Mesenchymal stem cell (in vitro differentiated cells and primary cell): ENCODE results near the gene CYP27A1.

Source experiments
- DNase-seq: peaks from one replicate; pipeline ENCODE4 v3.0.0-alpha.2; 2013
- H2AFZ ChIP-seq: one replicate; pipeline ENCODE4 v1.6.1; 2013; ENCODE audit warnings: low read depth, mild to moderate bottlenecking, control low read depth, inconsistent platforms, low read length, moderate library complexity
- H2AK5ac ChIP-seq: 2 replicates; pipeline ENCODE4 v1.6.1; 2013; ENCODE audit warnings: low read length, moderate library complexity, mild to moderate bottlenecking, inconsistent platforms; ENCODE audit not compliant: severe bottlenecking
- H2BK120ac ChIP-seq: one replicate; pipeline ENCODE4 v1.6.1; 2013; ENCODE audit warnings: low read depth, mild to moderate bottlenecking, inconsistent platforms, low read length, moderate library complexity
- H2BK12ac ChIP-seq, 2 experiments: one replicate each; pipeline ENCODE4 v1.6.1; 2013; ENCODE audit warnings: inconsistent platforms in 2 of 2, low read length in 2 of 2, mild to moderate bottlenecking in 2 of 2, moderate library complexity in 2 of 2, control low read depth in 1 of 2
- H2BK15ac ChIP-seq: one replicate; pipeline ENCODE4 v1.6.1; 2013; ENCODE audit warnings: mild to moderate bottlenecking, low read depth, inconsistent platforms; ENCODE audit not compliant: poor library complexity, severe bottlenecking
- H2BK5ac ChIP-seq: 2 replicates; pipeline ENCODE4 v1.6.1; 2013; ENCODE audit warnings: low read depth, mild to moderate bottlenecking, low read length, control low read depth, inconsistent platforms; ENCODE audit not compliant: poor library complexity, severe bottlenecking
- H3K14ac ChIP-seq, 2 experiments: one replicate each; pipeline ENCODE4 v1.6.1; 2013; ENCODE audit warnings: inconsistent platforms in 2 of 2, low read length in 2 of 2, control low read depth in 1 of 2, mild to moderate bottlenecking in 1 of 2, moderate library complexity in 1 of 2
- H3K18ac ChIP-seq, 2 experiments: one replicate each; pipeline ENCODE4 v1.6.1; 2013; ENCODE audit warnings: inconsistent platforms in 2 of 2, low read length in 2 of 2, control low read depth in 1 of 2, low read depth in 1 of 2, mild to moderate bottlenecking in 1 of 2
- H3K23ac ChIP-seq, 2 experiments: one replicate each; pipeline ENCODE4 v1.6.1; 2013; ENCODE audit warnings: inconsistent platforms in 2 of 2, low read length in 2 of 2, mild to moderate bottlenecking in 2 of 2, moderate library complexity in 2 of 2, control low read depth in 1 of 2
- H3K27ac ChIP-seq: 2 replicates; pipeline ENCODE4 v1.5.1; 2013; ENCODE audit warnings: mild to moderate bottlenecking, moderate library complexity, low read length, control low read depth, inconsistent platforms; ENCODE audit not compliant: poor library complexity, severe bottlenecking
- H3K27me3 ChIP-seq, 2 experiments: 2 replicates each; pipeline versions ENCODE4 v1.6.1 to v1.7.0; 2013; ENCODE audit warnings: low read length in 2 of 2, mild to moderate bottlenecking in 2 of 2, moderate library complexity in 2 of 2, control low read depth in 1 of 2, inconsistent platforms in 1 of 2; ENCODE audit not compliant: control insufficient read depth in 1 of 2, insufficient read depth in 1 of 2
- H3K36me3 ChIP-seq, 2 experiments: 2 replicates each; pipeline versions ENCODE4 v1.6.1 to v1.7.0; 2013; ENCODE audit warnings: low read length in 2 of 2, control low read depth in 1 of 2, inconsistent platforms in 1 of 2, low read depth in 1 of 2, mild to moderate bottlenecking in 1 of 2; ENCODE audit not compliant: insufficient read depth in 2 of 2, control insufficient read depth in 1 of 2
- H3K4ac ChIP-seq, 2 experiments: one replicate each; pipeline ENCODE4 v1.6.1; 2013; ENCODE audit warnings: inconsistent platforms in 2 of 2, low read length in 2 of 2, mild to moderate bottlenecking in 2 of 2, moderate library complexity in 2 of 2, control low read depth in 1 of 2, low read depth in 1 of 2
- H3K4me1 ChIP-seq: 2 replicates; pipeline ENCODE4 v1.6.1; 2013; ENCODE audit warnings: low read depth, low read length, control low read depth; ENCODE audit not compliant: control insufficient read depth, insufficient read depth
- H3K4me2 ChIP-seq: 2 replicates; pipeline ENCODE4 v1.6.1; 2013; ENCODE audit warnings: low read length, mild to moderate bottlenecking, inconsistent platforms; ENCODE audit not compliant: poor library complexity, severe bottlenecking
- H3K4me3 ChIP-seq, 2 experiments: 2 replicates each; pipeline versions ENCODE4 v1.5.1 to v1.7.0; 2013; ENCODE audit warnings: low read length in 2 of 2, mild to moderate bottlenecking in 2 of 2, control low read depth in 1 of 2, low read depth in 1 of 2; ENCODE audit not compliant: insufficient read depth in 1 of 2
- H3K79me1 ChIP-seq: replicated peaks from 2 replicates; pipeline ENCODE4 v1.6.1; 2013; ENCODE audit warnings: mild to moderate bottlenecking, control low read depth, low read length, inconsistent platforms; ENCODE audit not compliant: poor library complexity, severe bottlenecking
- H3K9ac ChIP-seq: 2 replicates; pipeline ENCODE4 v1.7.0; 2013; ENCODE audit warnings: mild to moderate bottlenecking, low read length, moderate library complexity
- H3K9me3 ChIP-seq: 2 replicates; pipeline ENCODE4 v1.7.0; 2013; ENCODE audit warnings: mild to moderate bottlenecking, low read length; ENCODE audit not compliant: control insufficient read depth
- H4K8ac ChIP-seq: one replicate; pipeline ENCODE4 v1.6.1; 2013; ENCODE audit warnings: inconsistent platforms, mild to moderate bottlenecking, low read length, moderate library complexity
- H4K91ac ChIP-seq: one replicate; pipeline ENCODE4 v1.6.1; 2013; ENCODE audit warnings: mild to moderate bottlenecking, low read length, inconsistent platforms
- WGBS: methylation state at CpG from one replicate; pipeline ENCODE4 v1.1.7; 2013; ENCODE audit warnings: mixed read lengths; 5-methylcytosine and 5-hydroxymethylcytosine counted together

The CYP27A1 gene

GRCh38 chr2:218860950-218861381, 79.0 kb downstream of the CYP27A1 start:
- no peak overlapping the region for H2AK5ac ChIP-seq
- H4K91ac ChIP-seq = no peak overlapping the region
- H2BK15ac ChIP-seq = no peak overlapping the region
- H3K23ac ChIP-seq = no peak overlapping the region
- H3K27ac ChIP-seq = no peak overlapping the region
- H3K36me3 ChIP-seq = no peaks in the 10 kb centered on the region
- H3K79me1 ChIP-seq = no peaks in the 10 kb centered on the region
- no peaks in the 10 kb centered on the region for H3K9me3 ChIP-seq
- no peak overlapping the region for H2BK12ac ChIP-seq
- no peak overlapping the region for H3K18ac ChIP-seq
- H3K4me3 ChIP-seq = no peak overlapping the region
- 1% methylated on average over 20 of the region's 21 CpGs for WGBS
- H3K4ac ChIP-seq = no peak overlapping the region
- H4K8ac ChIP-seq = no peak overlapping the region
- no peak overlapping the region for H2AFZ ChIP-seq
- no peak overlapping the region for H2BK5ac ChIP-seq
- DNase-seq = peak; percentile 40
- H3K4me1 ChIP-seq = peaks cover 20% of the 10 kb centered on the region
- no peak overlapping the region for H3K9ac ChIP-seq
- H3K14ac ChIP-seq = no peak overlapping the region
- no peak overlapping the region for H2BK120ac ChIP-seq
- peaks cover 77 to 85% of the 10 kb centered on the region in 2 experiments for H3K27me3 ChIP-seq
- no peak overlapping the region for H3K4me2 ChIP-seq

- no peaks in the 10 kb centered on the region for H3K79me1 ChIP-seq
- no peaks in the 10 kb centered on the region for H3K36me3 ChIP-seq
- H3K27ac ChIP-seq = no peak overlapping the region
- H4K91ac ChIP-seq = no peak overlapping the region
- H3K18ac ChIP-seq = no peak overlapping the region
- H3K14ac ChIP-seq = no peak overlapping the region
- no peak overlapping the region for H3K4me2 ChIP-seq
- H3K4ac ChIP-seq = no peak overlapping the region
- H3K9ac ChIP-seq = no peak overlapping the region
- DNase-seq = no peak
- H3K4me3 ChIP-seq = no peak overlapping the region
- H3K9me3 ChIP-seq = no peaks in the 10 kb centered on the region
- H2BK12ac ChIP-seq = no peak overlapping the region
- H3K4me1 ChIP-seq = peaks cover 20% of the 10 kb centered on the region
- no peak overlapping the region for H2BK15ac ChIP-seq
- H4K8ac ChIP-seq = no peak overlapping the region
- peaks cover 76 to 84% of the 10 kb centered on the region in 2 experiments for H3K27me3 ChIP-seq
- WGBS = 62% methylated on average over 7 of the region's 7 CpGs
- no peak overlapping the region for H2BK120ac ChIP-seq
- H3K23ac ChIP-seq = no peak overlapping the region
- H2AFZ ChIP-seq = no peak overlapping the region
- H2BK5ac ChIP-seq = no peak overlapping the region
- no peak overlapping the region for H2AK5ac ChIP-seq
These were observed 79.8 kb downstream of the CYP27A1 start for GRCh38 chr2:218861645-218862318.

- Histone ChIP-seq H2BK15ac (no peak overlapping the region), H2AFZ (no peak overlapping the region), H3K9me3 (no peaks in the 10 kb centered on the region), H3K23ac (no peak overlapping the region), H3K36me3 (no peaks in the 10 kb centered on the region), H2BK120ac (no peak overlapping the region), H3K27me3 (peaks cover 76 to 87% of the 10 kb centered on the region in 2 experiments), H2BK5ac (no peak overlapping the region), H2AK5ac (no peak overlapping the region), H3K4me2 (no peak overlapping the region), H3K4me1 (peaks cover 18% of the 10 kb centered on the region), H4K8ac (no peak overlapping the region), H2BK12ac (no peak overlapping the region), H3K14ac (no peak overlapping the region), H3K4ac (no peak overlapping the region), H3K18ac (no peak overlapping the region), H3K4me3 (no peak overlapping the region), H3K79me1 (no peaks in the 10 kb centered on the region), H3K9ac (no peak overlapping the region), H3K27ac (no peak overlapping the region), H4K91ac (no peak overlapping the region)
- no peak for DNase-seq
- 90% methylated on average over 3 of the region's 3 CpGs for whole genome bisulfite sequencing
These were observed 81.1 kb downstream of the CYP27A1 start for GRCh38 chr2:218863021-218863520.
